SK-N-SH (cell line): ENCODE results near the gene NRM. TPM values are rescaled to one million over a fixed set of nuclear protein-coding genes. Genes with fewer than 3 reads are reported as not detected.

Source experiments
- CTCF ChIA-PET: fragments of 300-600, 350-600 bp; formaldehyde crosslinking; extraction: SDS; loops from one replicate; lab custom pipeline; 2021; lab: Yijun Ruan, JAX
- POLR2A ChIA-PET: fragments of 350-600 bp; sonication (Branson Sonifier 250); formaldehyde crosslinking; extraction: SDS; loops from one replicate; lab custom pipeline; 2020; ENCODE audit warnings: antibody characterized with exemption, inconsistent platforms; lab: Yijun Ruan, JAX
- DNase-seq: peaks from one replicate; pipeline ENCODE4 v3.0.0; 2012
- H2AFZ ChIP-seq: fragments of 200-600 bp; sonication (generic); 2 replicates; pipeline ENCODE4 v1.8.1; 2016; ENCODE audit warnings: antibody characterized with exemption, mild to moderate bottlenecking, low read depth
- H3F3A ChIP-seq: fragments of 200-600 bp; sonication (generic); replicated peaks from 2 replicates; pipeline ENCODE3; 2016; ENCODE audit warnings: antibody characterized with exemption, mild to moderate bottlenecking; ENCODE audit not compliant: insufficient read depth
- H3K27ac ChIP-seq, 2 experiments: fragments of 200-500 bp in 1 of 2; fragments of 200-600 bp in 1 of 2; sonication (Bioruptor generic) in 1 of 2; sonication (generic), shearing (Covaris generic) in 1 of 2; 2 replicates each; pipeline versions ENCODE4 v1.5.1 to v1.6.1; 2014 to 2016; ENCODE audit warnings: low read depth in 2 of 2, inconsistent platforms in 1 of 2, low read length in 1 of 2, mild to moderate bottlenecking in 1 of 2, mixed read lengths in 1 of 2
- H3K27me3 ChIP-seq: fragments of 200-600 bp; sonication (generic), shearing (Covaris generic); 2 replicates; pipeline ENCODE4 v1.6.1; 2016; ENCODE audit warnings: mixed run types; ENCODE audit not compliant: insufficient read depth
- H3K36me3 ChIP-seq, 2 experiments: fragments of 200-500 bp in 1 of 2; fragments of 200-600 bp in 1 of 2; sonication (Bioruptor generic) in 1 of 2; sonication (generic) in 1 of 2; replicated peaks in 1 of 2; 2 replicates each; pipeline versions ENCODE3 to v1.5.1; 2014 to 2016; ENCODE audit warnings: low read length in 1 of 2, mild to moderate bottlenecking in 1 of 2; ENCODE audit not compliant: insufficient read depth in 2 of 2, control insufficient read depth in 1 of 2
- H3K4me1 ChIP-seq, 2 experiments: fragments of 200-500 bp in 1 of 2; fragments of 200-600 bp in 1 of 2; sonication (Bioruptor generic) in 1 of 2; sonication (generic), shearing (Covaris generic) in 1 of 2; 2 replicates each; pipeline versions ENCODE4 v1.5.1 to v1.6.1; 2014 to 2016; ENCODE audit warnings: low read depth in 1 of 2, low read length in 1 of 2, mixed run types in 1 of 2; ENCODE audit not compliant: insufficient read depth in 2 of 2, control insufficient read depth in 1 of 2
- H3K4me2 ChIP-seq: fragments of 200-600 bp; sonication (generic), shearing (Covaris generic); 2 replicates; pipeline ENCODE4 v1.6.1; 2017; ENCODE audit warnings: mixed run types
- H3K4me3 ChIP-seq, 2 experiments: fragments of 200-500 bp in 1 of 2; fragments of 200-600 bp in 1 of 2; sonication (Bioruptor generic) in 1 of 2; sonication (generic), shearing (Covaris generic) in 1 of 2; 2 replicates each; pipeline versions ENCODE4 v1.5.1 to v1.8.1; 2014 to 2016; ENCODE audit warnings: low read depth in 2 of 2, inconsistent platforms in 1 of 2, low read length in 1 of 2, mild to moderate bottlenecking in 1 of 2, mixed read lengths in 1 of 2, moderate library complexity in 1 of 2
- H3K79me2 ChIP-seq: fragments of 200-600 bp; sonication (generic); 2 replicates; pipeline ENCODE4 v1.8.1; 2017; ENCODE audit warnings: mild to moderate bottlenecking; ENCODE audit not compliant: insufficient read depth
- H3K9ac ChIP-seq: fragments of 200-600 bp; sonication (generic); 2 replicates; pipeline ENCODE4 v1.6.1; 2017; ENCODE audit warnings: mixed run types
- H3K9me2 ChIP-seq: fragments of 200-600 bp; sonication (generic); 2 replicates; pipeline ENCODE4 v1.6.1; 2017; ENCODE audit warnings: mixed run types
- H3K9me3 ChIP-seq: fragments of 200-600 bp; sonication (generic); 2 replicates; pipeline ENCODE4 v1.6.1; 2017; ENCODE audit warnings: mixed run types, mild to moderate bottlenecking, moderate library complexity
- H4K20me1 ChIP-seq: fragments of 200-600 bp; sonication (generic); 2 replicates; pipeline ENCODE4 v1.6.1; 2017; ENCODE audit warnings: mild to moderate bottlenecking, mixed run types; ENCODE audit not compliant: insufficient read depth
- ELF1 ChIP-seq: IDR thresholded peaks from 2 replicates; pipeline ENCODE4 v1.4.0; 2012
- JUND ChIP-seq: IDR thresholded peaks from 2 replicates; pipeline ENCODE4 v1.4.0; 2012
- MXI1 ChIP-seq: IDR thresholded peaks from 2 replicates; pipeline ENCODE4 v1.6.1; 2012; ENCODE audit warnings: mild to moderate bottlenecking, low read depth, low read length, improper control_type of control experiment
- POLR2AphosphoS5 ChIP-seq: IDR thresholded peaks from 2 replicates; pipeline ENCODE4 v1.6.1; 2012; ENCODE audit warnings: low read depth, low read length
- WGBS: methylation state at CpG from one replicate; pipeline ENCODE4 v1.1.6; 2017; ENCODE audit warnings: low lambda C conversion rate; 5-methylcytosine and 5-hydroxymethylcytosine counted together
- polyA plus RNA-seq, 3 experiments: library from polyadenylated mRNA; depleted of rRNA; stranded (reverse); fragments of >200 nt; gene quantifications; 2 replicates each; pipeline ENCODE4 v1.2.3, GENCODE V29; 2012
- TF ChIP-seq, protein P1 (sequence below): IDR thresholded peaks from 2 replicates; pipeline ENCODE4 v1.4.0; 2012; ENCODE audit warnings: low read depth, borderline replicate concordance
- TF ChIP-seq, protein P2 (sequence below): fragments of 150-350 bp; IDR thresholded peaks from 2 replicates; pipeline ENCODE4 v1.6.1; 2017; ENCODE audit warnings: antibody characterized with exemption, low read length, low read depth, borderline replicate concordance
- TF ChIP-seq, protein P3 (sequence below): fragments of 150-350 bp; IDR thresholded peaks from 2 replicates; pipeline ENCODE4 v1.6.1; 2016; ENCODE audit warnings: mild to moderate bottlenecking, low read depth, low read length
- TF ChIP-seq, protein P4 (sequence below): fragments of 200-600 bp; sonication (generic); IDR thresholded peaks from 2 replicates; pipeline ENCODE4 v1.6.1; 2017; ENCODE audit warnings: antibody characterized with exemption, mild to moderate bottlenecking, moderate library complexity

Gene NRM
- polyA plus RNA-seq, 1 of the 3 experiments (the other 2 are of a cell fraction), result 26.8 TPM

DNA sequence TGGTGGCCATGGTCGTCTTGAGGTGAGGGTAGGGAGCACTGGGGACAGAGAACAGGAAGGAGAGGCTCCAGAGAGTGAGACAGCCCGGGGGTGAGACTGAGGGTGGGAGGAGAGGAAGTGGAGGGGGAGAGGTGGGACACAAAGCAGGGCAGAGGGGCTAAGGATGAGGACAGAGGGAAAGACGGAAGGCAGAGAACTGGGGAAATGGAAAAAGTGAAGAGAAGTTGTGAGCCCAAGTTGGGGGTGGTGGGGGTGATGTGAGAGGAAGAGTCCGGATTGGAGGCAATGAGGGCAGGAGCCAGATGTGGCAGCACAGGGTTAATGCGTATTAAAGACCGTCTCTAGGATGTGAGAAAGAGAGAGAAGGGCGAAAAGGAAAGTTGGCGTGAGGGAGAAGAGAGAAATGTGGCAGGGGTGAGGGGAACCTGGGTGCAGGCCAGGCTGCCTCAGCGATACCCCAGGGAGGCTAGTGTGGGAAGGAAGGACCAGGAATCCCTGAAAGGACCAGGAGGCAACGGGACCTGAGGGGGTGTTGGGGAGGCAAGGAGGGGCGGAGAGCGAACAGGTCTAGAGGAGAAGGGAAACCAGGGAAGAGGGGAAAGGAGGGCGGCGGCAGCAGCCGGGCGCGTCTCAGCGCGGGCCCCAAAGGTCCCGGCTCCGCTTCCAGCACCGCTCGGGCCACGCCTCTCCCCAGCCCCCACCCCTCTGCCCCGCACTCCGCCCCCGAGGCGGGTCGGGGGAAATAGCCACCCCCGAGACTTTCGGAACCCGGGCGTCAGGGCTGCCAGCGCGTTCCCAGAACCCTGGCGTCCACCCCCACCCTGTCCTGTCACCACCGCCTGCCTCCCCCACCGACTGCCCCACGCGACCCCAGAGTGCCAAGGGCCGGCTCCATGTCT, 4.5 kb downstream of the NRM start, which contains the start of gene PPP1R18:
Gene PPP1R18, minus strand, starts transcription at position 637 of the 899 bp plus-strand sequence. Its CDS starts 627 bp downstream, at position 10.
- POLR2A ChIA-PET, result interaction anchor here (0.5 kb wide), 1 partner anchor 19 kb away, joined by 4 read pairs; no protein-coding TSS in a partner anchor
- CTCF ChIA-PET, result interaction anchor here (0.7 to 29.8 kb wide), 2 partner anchors 37 to 203 kb away, joined by 3 to 838 read pairs; partner anchors contain the start of genes FLOT1, MDC1 and TUBB
- 3% methylated on average over 11 of the region's 41 CpGs for WGBS
- Histone ChIP-seq H3K27ac (peak within 1 kb of the TSS; percentile 93 to 97), H3K9ac (peak within 1 kb of the TSS; percentile 97), H3K9me3 (no peaks in the 10 kb centered on the region), H3K4me1 (peaks cover 22 to 71% of the 10 kb centered on the region in 2 experiments; a peak in 3 of 4 replicates), H3K79me2 (peaks cover 92% of the 10 kb centered on the region), H3K9me2 (no peaks in the 10 kb centered on the region), H3F3A (peaks cover 25% of the 10 kb centered on the region), H3K4me2 (peak within 1 kb of the TSS; percentile 98), H3K36me3 (peaks cover 0 to 11% of the 10 kb centered on the region in 2 experiments), H3K4me3 (peak within 1 kb of the TSS; percentile 74 to 77), H2AFZ (peak within 1 kb of the TSS; percentile 49), H3K27me3 (no peaks in the 10 kb centered on the region), H4K20me1 (peaks cover 6% of the 10 kb centered on the region)
- TF ChIP-seq POLR2AphosphoS5 (peak; percentile 38; the same call in 1 of the 2 replicates), JUND (no peak)
- TF ChIP-seq, protein P1, sequence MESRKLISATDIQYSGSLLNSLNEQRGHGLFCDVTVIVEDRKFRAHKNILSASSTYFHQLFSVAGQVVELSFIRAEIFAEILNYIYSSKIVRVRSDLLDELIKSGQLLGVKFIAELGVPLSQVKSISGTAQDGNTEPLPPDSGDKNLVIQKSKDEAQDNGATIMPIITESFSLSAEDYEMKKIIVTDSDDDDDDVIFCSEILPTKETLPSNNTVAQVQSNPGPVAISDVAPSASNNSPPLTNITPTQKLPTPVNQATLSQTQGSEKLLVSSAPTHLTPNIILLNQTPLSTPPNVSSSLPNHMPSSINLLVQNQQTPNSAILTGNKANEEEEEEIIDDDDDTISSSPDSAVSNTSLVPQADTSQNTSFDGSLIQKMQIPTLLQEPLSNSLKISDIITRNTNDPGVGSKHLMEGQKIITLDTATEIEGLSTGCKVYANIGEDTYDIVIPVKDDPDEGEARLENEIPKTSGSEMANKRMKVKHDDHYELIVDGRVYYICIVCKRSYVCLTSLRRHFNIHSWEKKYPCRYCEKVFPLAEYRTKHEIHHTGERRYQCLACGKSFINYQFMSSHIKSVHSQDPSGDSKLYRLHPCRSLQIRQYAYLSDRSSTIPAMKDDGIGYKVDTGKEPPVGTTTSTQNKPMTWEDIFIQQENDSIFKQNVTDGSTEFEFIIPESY, result no peak
- DNase-seq, result peak; percentile 84

DNA sequence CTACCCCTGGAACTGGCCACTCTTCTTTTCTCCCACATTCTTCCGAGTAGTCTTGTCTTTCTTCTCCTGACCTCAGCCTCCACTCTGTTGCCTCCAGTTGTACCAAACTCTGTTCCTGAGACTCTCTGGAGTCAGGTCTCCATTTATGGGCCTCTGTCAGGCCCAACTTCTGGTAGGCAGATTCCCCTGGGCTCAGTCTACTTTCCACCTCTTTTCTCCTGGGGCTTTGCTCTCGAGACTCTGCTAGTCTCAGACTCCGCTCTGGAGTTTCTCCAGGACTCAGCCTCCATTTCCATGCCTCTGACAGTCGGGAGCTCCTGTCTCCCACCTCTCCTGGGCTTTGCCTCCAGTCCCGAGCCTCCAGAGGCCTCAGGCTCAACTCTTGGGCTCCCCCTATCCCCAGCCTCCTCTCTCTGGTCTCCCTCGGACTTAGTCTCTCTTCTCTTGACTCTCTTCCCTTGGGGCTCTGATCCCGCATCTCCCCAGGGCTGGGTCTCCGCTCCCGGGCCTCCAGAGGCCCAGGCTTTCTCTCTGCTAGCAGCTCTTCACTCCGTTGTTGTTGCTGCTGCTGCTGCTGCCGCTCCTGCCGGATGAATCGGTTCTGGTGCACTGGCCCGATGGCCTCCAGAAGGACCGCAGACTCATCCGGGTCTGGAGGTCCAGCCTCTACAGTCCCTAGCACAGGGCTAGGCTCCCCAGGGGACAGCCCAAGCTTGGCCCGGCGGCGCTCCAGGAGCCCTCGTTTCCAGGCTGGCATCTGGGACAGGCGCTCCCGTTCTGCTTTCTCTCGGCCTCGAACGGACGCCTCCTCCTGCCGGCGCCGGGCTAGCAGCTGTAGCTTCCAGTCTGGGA, 5.4 kb downstream of the NRM start:
- ChIA-PET POLR2A (interaction anchor here (0.5 kb wide), 1 partner anchor 20 kb away, joined by 4 read pairs; no protein-coding TSS in a partner anchor), CTCF (interaction anchor here (0.7 to 29.8 kb wide), 3 partner anchors 13 to 202 kb away, joined by 3 to 838 read pairs (median 8); partner anchors contain the start of genes DHX16, FLOT1, MDC1 and TUBB)
- WGBS, result 34% methylated on average over 23 of the region's 29 CpGs
- peaks cover 100% of the 10 kb centered on the region for H3K79me2 ChIP-seq
- no peak overlapping the region for H2AFZ ChIP-seq
- peak overlapping the region; percentile 97 for H3K9ac ChIP-seq
- peak overlapping the region; percentile 74 to 77 for H3K4me3 ChIP-seq
- TF ChIP-seq ELF1 (no peak), MXI1 (no peak)
- TF ChIP-seq, protein P2, sequence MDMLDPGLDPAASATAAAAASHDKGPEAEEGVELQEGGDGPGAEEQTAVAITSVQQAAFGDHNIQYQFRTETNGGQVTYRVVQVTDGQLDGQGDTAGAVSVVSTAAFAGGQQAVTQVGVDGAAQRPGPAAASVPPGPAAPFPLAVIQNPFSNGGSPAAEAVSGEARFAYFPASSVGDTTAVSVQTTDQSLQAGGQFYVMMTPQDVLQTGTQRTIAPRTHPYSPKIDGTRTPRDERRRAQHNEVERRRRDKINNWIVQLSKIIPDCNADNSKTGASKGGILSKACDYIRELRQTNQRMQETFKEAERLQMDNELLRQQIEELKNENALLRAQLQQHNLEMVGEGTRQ, result no peak
- TF ChIP-seq, protein P3, sequence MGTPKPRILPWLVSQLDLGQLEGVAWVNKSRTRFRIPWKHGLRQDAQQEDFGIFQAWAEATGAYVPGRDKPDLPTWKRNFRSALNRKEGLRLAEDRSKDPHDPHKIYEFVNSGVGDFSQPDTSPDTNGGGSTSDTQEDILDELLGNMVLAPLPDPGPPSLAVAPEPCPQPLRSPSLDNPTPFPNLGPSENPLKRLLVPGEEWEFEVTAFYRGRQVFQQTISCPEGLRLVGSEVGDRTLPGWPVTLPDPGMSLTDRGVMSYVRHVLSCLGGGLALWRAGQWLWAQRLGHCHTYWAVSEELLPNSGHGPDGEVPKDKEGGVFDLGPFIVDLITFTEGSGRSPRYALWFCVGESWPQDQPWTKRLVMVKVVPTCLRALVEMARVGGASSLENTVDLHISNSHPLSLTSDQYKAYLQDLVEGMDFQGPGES, result no peak
- TF ChIP-seq, protein P4, sequence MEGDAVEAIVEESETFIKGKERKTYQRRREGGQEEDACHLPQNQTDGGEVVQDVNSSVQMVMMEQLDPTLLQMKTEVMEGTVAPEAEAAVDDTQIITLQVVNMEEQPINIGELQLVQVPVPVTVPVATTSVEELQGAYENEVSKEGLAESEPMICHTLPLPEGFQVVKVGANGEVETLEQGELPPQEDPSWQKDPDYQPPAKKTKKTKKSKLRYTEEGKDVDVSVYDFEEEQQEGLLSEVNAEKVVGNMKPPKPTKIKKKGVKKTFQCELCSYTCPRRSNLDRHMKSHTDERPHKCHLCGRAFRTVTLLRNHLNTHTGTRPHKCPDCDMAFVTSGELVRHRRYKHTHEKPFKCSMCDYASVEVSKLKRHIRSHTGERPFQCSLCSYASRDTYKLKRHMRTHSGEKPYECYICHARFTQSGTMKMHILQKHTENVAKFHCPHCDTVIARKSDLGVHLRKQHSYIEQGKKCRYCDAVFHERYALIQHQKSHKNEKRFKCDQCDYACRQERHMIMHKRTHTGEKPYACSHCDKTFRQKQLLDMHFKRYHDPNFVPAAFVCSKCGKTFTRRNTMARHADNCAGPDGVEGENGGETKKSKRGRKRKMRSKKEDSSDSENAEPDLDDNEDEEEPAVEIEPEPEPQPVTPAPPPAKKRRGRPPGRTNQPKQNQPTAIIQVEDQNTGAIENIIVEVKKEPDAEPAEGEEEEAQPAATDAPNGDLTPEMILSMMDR, result peak; percentile 31
- peaks cover 15% of the 10 kb centered on the region for H4K20me1 ChIP-seq
- H3F3A ChIP-seq, result peaks cover 25% of the 10 kb centered on the region
- peaks cover 26 to 72% of the 10 kb centered on the region in 2 experiments; a peak in 3 of 4 replicates for H3K4me1 ChIP-seq
- H3K9me3 ChIP-seq, result no peaks in the 10 kb centered on the region
- H3K36me3 ChIP-seq, result peaks cover 0 to 18% of the 10 kb centered on the region in 2 experiments
- H3K27ac ChIP-seq, result peak overlapping the region; percentile 93 to 97
- H3K4me2 ChIP-seq, result peak overlapping the region; percentile 98
- DNase-seq, result no peak
- H3K27me3 ChIP-seq, result no peaks in the 10 kb centered on the region
- H3K9me2 ChIP-seq, result no peaks in the 10 kb centered on the region
